PC-3 (cell line): ENCODE measurements around the gene RXFP1.

Experiments used
- CTCF ChIP-seq: fragments of 300-600 bp; sonication (generic); conservative IDR thresholded peaks from 2 replicates; pipeline ENCODE4 v1.5.1; 2017; ENCODE audit warnings: antibody characterized with exemption, low read depth, mild to moderate bottlenecking, low read length
- EZH2phosphoT487 ChIP-seq: fragments of 300-600 bp; sonication (generic); IDR thresholded peaks from 2 replicates; pipeline ENCODE4 v1.6.1; 2018; ENCODE audit warnings: mild to moderate bottlenecking, antibody characterized with exemption, low read length, borderline replicate concordance

- TF ChIP-seq CTCF = no peak
- TF ChIP-seq EZH2phosphoT487 = no peak
These were observed at the start of gene RXFP1 for GRCh38 chr4:158521484-158522088.
